Astrocyte of the spinal cord (primary cell): ENCODE measurements around the gene COL28A1.
"Not testable (repeated sequence)": the region's sequence is repeated elsewhere in the genome, so short reads cannot be mapped to it uniquely, and the experiment has no call there.

Source experiments
- DNase-seq: peaks from one replicate; pipeline ENCODE4 v3.0.0; 2011; ENCODE audit warnings: low read depth, low spot score
- H3K4me3 ChIP-seq: 2 replicates; pipeline ENCODE4 v1.5.1; 2011; ENCODE audit warnings: low read depth, mild to moderate bottlenecking, low read length, moderate library complexity
- CTCF ChIP-seq: IDR thresholded peaks from 2 replicates; pipeline ENCODE4 v1.5.1; 2012; ENCODE audit warnings: low read depth, mild to moderate bottlenecking, low read length, inconsistent platforms
- in situ Hi-C: cut with HindIII; loops from 2 replicates; pipeline ENCODE4 v1.10.0; 2017; ENCODE audit warnings: low sequenced_read_pairs

The COL28A1 gene

GRCh38 chr7:7416031-7416858, 119.4 kb downstream of the COL28A1 start:
- DNase-seq = peak; percentile 6
- no peak for TF ChIP-seq CTCF
- in situ Hi-C loops = no loop called here
- no peak overlapping the region for H3K4me3 ChIP-seq

GRCh38 chr7:7414791-7415603, 120.7 kb downstream of the COL28A1 start:
- no peak for DNase-seq
- in situ Hi-C loops = no loop called here
- no peak overlapping the region for H3K4me3 ChIP-seq
- no peak for TF ChIP-seq CTCF

- in situ Hi-C loops = no loop called here
- no peak for TF ChIP-seq CTCF
- no peak for DNase-seq
- no peak overlapping the region for H3K4me3 ChIP-seq
These were observed 127.5 kb downstream of the COL28A1 start for GRCh38 chr7:7408001-7408770.

GRCh38 chr7:7405461-7405860, 130.2 kb downstream of the COL28A1 start:
- no peak for TF ChIP-seq CTCF
- in situ Hi-C loops = no loop called here
- H3K4me3 ChIP-seq = no peak overlapping the region
- DNase-seq = no peak

- no peak for DNase-seq
- no peak for TF ChIP-seq CTCF
- in situ Hi-C loops = no loop called here
- no peak overlapping the region for H3K4me3 ChIP-seq
These were observed 136.0 kb downstream of the COL28A1 start for GRCh38 chr7:7399707-7400106.

- no peak for DNase-seq
- TF ChIP-seq CTCF = no peak
- in situ Hi-C loops = no loop called here
- no peak overlapping the region for H3K4me3 ChIP-seq
These were observed 139.9 kb downstream of the COL28A1 start for GRCh38 chr7:7395785-7396184.

GRCh38 chr7:7388164-7388563, 147.5 kb downstream of the COL28A1 start:
- DNase-seq, H3K4me3 ChIP-seq, in situ Hi-C loops: not testable (repeated sequence)
